Skin epidermis (tissue), 12 donors: ENCODE measurements around the gene RTN4R.
"Not testable (repeated sequence)": the region's sequence is repeated elsewhere in the genome, so short reads cannot be mapped to it uniquely, and the experiment has no call there.

Source experiments
- H3K27ac ChIP-seq, 21 experiments: fragments of 200-600 bp; sonication (generic) in 11 of 21; one replicate each; pipeline ENCODE4 v1.5.0; 2020; ENCODE audit warnings: mild to moderate bottlenecking in 3 of 21, inconsistent platforms in 2 of 21, moderate library complexity in 2 of 21
- H3K4me3 ChIP-seq, 7 experiments: fragments of 200-600 bp; sonication (generic) in 2 of 7; one replicate each; pipeline ENCODE4 v1.5.0; 2020; ENCODE audit warnings: inconsistent platforms in 2 of 7, mild to moderate bottlenecking in 2 of 7, moderate library complexity in 1 of 7

The RTN4R gene

DNA sequence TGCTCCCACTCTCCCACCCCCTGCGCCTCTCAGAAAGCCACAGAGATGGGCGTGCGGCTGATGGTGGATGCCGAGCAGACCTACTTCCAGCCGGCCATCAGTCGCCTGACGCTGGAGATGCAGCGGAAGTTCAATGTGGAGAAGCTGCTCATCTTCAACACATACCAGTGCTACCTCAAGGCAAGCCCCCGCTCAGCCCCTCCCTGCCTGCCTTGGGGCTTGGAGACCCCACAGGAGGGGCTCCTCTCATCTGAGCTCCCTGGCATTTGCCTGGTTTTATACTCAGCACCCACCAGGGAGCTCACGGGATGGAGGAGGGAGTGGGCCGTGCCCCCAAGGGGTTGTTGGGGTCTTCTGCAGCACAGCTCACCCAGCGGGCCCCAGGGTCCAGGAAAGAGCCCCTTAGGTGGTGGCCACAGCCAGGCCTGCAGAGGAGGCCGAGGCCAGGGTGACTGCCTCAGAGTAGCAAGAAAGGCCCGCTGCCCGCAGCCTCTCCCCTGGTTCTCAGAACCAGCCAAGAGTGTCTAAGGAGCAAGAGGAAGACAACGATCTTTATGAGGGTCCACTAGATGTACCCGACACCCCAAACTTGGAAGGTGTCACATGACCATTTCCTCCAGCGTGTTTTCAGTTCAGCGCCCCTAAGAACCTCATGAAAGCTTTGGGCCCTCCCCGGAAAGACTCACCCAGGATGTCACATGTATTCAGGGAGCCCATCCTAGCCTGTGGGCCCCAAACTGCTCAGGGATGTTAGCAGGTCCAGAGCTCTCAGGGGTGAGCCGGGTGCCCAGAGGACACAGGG lies 38.7 kb upstream of the RTN4R start:
- not testable (repeated sequence) for H3K27ac ChIP-seq, H3K4me3 ChIP-seq

GRCh38 chr22:20305894-20306645 lies 38.0 kb upstream of the RTN4R start:
- H3K4me3 ChIP-seq, result no peak overlapping the region
- H3K27ac ChIP-seq, result no peak overlapping the region

GRCh38 chr22:20305230-20305893 lies 37.2 kb upstream of the RTN4R start:
- not testable (repeated sequence) for H3K4me3 ChIP-seq, H3K27ac ChIP-seq

GRCh38 chr22:20304646-20305045 lies 36.5 kb upstream of the RTN4R start:
- Histone ChIP-seq H3K4me3 (no peak overlapping the region), H3K27ac (no peak overlapping the region)

DNA sequence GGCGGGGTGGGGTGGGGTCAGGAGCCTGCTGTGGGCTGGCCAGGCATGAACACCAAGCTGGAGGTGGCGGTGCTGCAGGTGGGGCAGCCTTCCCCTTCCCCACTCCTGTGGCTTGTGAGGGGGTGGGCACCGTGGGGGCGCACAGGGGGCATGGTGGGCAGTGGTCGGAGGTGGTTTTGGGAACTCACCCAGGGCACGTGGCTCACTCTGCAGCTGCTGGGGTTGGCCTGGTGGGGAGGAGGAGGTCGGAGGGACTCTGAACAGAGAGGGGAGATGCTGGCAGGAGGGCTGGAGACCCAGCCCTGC lies 35.1 kb upstream of the RTN4R start:
- H3K4me3 ChIP-seq, H3K27ac ChIP-seq: not testable (repeated sequence)

DNA sequence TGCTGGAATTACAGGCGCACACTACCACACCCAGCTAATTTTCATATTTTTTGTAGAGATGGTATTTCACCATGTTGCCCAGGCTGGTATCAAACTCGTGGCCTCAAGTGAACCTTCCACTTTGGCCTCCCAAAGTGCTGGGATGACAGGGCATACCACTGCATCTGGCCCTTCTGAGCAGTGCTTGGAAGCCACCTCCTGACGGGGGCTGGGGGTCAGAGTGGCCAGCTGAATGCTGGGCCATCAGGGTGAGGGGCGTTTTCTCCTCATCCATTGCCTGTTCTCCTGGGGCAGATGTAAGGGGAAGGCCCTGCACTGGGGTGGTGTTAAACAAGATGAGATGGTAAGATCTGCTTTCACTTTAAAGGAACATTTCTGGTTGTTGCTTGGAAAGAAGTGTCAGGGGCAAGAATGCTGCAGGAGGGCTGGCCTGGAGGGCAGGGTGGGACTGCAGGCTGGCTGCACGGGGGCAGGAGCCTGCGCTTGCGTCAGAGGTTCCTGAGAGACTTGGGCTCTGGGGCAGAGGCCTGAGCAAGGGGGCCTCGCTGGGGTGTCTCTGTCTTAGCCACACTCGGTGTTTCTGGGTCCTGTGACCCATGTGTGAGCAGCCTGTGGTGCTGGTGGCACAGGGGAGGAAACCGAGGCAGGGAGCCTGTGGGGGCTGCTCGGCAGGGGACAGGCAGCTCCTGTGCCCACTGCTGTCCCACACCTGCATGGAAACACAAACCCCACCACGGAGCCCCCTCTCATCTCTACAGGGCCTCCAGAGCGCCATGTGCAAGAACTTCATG lies 34.5 kb upstream of the RTN4R start:
- Histone ChIP-seq H3K27ac (no peak overlapping the region), H3K4me3 (no peak overlapping the region)

- Histone ChIP-seq H3K4me3 (peak overlapping the region; percentile 34 to 64 (median 41)), H3K27ac (peak overlapping the region in 1 of 21 experiments; percentile 56)
Measured at GRCh38 chr22:20299746-20300136, 31.6 kb upstream of the RTN4R start.

DNA sequence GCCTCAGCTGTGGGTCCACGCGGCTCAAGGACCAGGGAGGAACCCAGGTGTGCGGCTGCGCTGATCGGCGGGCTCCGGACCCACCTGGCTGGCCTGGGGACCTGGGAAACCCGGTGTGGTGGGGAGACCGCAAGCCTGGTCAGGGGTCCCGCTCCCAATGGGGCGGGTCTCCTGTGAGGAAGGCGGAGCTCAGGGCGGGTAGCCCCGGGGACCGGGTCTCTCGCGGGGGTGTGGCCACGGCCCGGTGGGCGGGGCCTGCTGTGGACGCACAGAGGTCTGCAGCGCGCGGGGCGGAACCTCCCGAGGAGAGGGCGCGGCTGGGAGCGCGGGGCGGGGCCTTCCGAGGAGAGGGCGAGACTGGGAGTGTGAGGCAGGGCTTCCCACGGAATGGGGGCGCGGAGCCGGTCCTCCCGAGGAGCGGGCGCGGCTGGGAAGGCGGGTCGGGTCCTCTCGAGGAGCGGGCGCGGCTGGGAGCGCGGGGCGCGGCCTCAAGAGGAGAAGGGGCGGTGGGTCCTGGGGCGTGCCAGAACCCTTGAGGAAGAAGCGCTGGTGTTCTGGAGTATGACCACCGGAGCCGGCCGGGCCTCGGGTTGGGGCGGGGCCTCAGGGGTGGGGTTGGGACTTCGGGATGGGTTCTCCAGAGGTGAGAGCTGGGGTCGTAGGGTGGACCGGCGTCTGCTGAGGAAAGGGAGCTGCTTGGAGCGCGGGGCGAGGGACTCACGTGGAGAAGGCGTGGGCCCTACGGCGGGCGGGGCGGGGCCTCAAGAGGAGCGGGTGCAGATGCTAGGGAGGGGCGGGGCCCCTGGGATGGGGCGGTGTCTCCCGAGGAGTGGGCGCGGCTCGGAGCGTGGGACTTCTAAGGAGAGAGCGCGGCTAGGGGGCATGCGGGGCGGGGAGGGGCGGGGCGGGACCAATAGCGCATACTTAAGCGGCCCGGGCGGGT lies 31.0 kb upstream of the RTN4R start:
- Histone ChIP-seq H3K4me3 (peak overlapping the region; percentile 34 to 64 (median 41)), H3K27ac (peak overlapping the region in 3 of 21 experiments; percentile 22 to 56 (median 33))

DNA sequence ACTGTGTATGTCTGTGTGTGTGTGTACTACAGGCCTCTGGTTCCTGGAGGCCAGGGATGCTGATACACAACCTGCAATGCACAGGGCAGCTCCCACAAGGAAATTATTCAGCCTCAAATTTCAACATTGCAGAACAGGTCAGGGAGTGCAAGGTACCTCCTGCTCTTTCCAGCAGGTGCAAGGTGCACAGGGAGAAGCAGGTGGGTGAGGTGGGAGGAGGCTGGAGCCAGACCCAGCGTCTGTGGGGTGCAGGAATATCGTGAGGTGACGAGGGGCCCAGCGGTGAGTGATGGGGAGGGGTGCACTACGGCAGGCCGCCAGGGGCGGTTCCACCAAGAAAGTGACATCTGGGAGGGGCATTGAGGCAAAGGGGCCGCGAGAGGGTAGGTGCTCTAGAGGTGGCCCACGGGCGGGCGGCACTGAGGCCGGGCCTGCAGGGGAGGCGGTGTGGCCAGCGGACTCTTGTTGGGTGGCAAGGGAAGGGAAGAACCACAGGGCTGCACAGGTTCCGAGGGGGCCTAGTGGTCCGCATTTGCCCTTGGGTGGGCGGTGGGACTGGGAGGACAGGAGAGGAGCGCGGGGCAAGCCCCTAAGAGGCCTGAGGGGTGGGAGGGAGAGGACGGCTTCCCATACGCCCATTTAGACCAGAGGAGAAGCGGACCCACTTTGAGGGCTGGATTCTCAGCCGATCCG lies 30.1 kb upstream of the RTN4R start:
- H3K4me3 ChIP-seq, result peak overlapping the region; percentile 34 to 64 (median 41)
- no peak overlapping the region for H3K27ac ChIP-seq

DNA sequence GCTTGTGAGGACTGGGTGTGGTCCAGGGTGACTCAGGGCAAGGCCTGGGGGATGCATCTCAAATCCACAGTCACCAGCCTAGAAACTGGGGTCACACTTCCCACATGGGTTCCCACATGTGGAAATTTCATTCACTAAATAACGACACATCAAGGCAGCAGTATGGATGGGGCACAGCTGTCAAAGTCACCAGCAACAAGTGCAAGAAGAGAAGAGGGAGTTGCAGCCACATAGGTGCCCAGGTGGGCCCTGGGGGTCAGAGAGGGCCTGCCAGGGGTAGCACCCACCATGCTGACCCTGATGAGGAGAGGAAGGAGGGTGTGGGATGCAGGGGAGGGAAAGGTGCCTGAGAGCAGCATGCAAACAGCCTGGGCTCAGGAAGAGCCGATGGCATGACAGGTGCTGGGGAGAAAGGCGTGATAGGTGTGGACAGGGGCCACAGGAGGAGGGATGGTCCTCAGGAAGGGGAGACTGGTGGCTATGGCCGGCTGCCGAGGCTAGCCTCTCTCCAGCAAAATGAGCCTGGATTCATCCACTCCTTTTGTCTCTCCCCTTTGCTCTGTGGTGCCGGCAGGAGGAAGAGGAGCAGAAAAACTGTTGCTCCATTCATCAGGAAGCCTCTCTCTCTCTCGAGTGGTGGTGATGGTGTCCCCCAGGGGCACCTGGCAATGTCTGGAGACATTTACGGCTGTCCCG lies 29.4 kb upstream of the RTN4R start:
- Histone ChIP-seq H3K4me3 (no peak overlapping the region), H3K27ac (no peak overlapping the region)

GRCh38 chr22:20296598-20296997 lies 28.5 kb upstream of the RTN4R start:
- Histone ChIP-seq H3K27ac (no peak overlapping the region), H3K4me3 (no peak overlapping the region)

DNA sequence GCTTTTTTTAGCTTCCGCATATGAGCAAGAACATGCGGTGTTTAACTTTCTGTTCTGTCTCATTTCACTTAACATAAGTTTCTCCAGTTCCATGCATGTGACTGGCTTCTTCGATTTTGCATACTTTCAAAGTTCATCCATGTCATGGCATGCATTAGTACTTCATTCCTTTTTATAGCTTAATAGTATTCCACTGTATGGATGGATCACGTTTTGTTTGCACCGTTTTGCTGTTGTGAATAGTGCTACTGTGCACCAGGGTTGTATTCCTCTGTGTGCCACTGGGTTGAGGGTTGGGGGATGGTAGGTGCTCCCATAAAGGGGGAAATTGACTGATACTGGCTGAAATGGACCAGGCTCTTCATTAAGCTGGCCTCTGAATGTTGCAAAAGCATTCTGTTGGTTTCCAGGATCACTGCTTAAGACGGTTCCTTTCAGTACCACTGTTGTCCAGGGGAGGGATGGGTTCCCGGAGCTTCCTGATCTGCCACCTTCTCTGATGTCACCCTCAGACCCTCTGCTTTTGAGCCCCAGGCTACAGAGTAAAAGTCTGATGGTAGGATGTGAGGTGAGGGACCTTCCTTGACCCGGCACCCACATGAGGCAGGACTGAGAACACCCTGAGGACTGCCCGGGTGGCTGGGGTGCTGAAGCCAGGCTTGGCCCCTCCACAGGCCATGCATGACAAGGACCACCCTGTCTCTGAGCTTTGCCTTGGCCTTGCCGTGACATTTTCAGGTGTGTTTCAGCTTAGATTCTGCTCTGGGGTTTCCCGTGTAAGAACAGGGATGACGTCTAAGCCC lies 27.3 kb upstream of the RTN4R start:
- no peak overlapping the region for H3K4me3 ChIP-seq
- no peak overlapping the region for H3K27ac ChIP-seq

GRCh38 chr22:20292673-20293232 lies 24.6 kb upstream of the RTN4R start:
- Histone ChIP-seq H3K4me3 (no peak overlapping the region), H3K27ac (no peak overlapping the region)

DNA sequence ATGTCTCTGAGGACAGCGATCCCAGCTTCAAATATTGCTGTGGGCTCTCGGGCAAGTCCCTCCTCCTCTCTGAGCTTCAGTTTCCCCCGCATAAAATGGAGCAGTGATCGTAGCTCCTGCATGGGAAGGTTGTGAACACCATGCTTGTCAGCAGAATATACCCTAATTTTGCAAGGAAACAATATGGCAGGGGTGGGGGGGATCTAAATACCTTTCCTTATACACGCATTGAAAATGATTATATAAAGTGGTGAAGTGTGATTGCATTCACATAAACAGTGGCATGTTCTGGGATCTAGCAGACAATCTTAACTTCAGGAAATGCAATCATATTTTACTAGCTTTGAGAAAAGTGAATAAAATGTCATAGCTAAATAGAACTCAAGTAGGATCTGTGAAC lies 24.0 kb upstream of the RTN4R start:
- Histone ChIP-seq H3K4me3 (no peak overlapping the region), H3K27ac (no peak overlapping the region)

GRCh38 chr22:20291604-20292063 lies 23.5 kb upstream of the RTN4R start:
- Histone ChIP-seq H3K4me3 (no peak overlapping the region), H3K27ac (no peak overlapping the region)

DNA sequence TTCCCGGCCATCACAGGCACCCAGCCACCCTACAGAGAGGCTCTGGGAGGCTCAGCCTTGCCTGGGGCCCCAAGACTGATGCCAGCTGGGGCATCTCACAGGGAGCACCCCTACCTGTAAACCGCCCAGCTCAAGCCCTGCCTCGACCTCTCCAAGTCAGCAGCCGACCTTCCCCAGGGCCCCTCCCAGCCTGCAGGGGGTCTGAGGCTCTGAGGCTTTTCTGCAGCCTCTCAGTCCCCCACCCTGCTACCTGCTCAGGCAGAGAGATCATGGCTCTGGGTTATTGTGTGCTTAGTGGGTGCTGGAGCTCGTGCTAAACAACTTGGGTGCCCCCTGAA lies 23.1 kb upstream of the RTN4R start:
- Histone ChIP-seq H3K4me3 (no peak overlapping the region), H3K27ac (no peak overlapping the region)
